Left kidney (tissue), 2 donors: ENCODE data around the gene C19orf44. TPM values are rescaled to one million over a fixed set of nuclear protein-coding genes. Genes with fewer than 3 reads are reported as not detected.

ENCODE experiments used
- DNase-seq: peaks from one replicate; pipeline ENCODE4 v3.0.0-alpha.2; 2013
- polyA plus RNA-seq: library from polyadenylated mRNA; unstranded; fragments of 120-200 nt; gene quantifications from one replicate; pipeline ENCODE4 v1.2.1, GENCODE V29; 2013; ENCODE audit not compliant: insufficient read length

The C19orf44 gene
- polyA plus RNA-seq, 1 donor, result 16.8 TPM

GRCh38 chr19:16516923-16517610, 20.9 kb downstream of the C19orf44 start:
- no peak for DNase-seq

- DNase-seq, result no peak
Measured at GRCh38 chr19:16518061-16518460, 21.9 kb downstream of the C19orf44 start.

- no peak for DNase-seq
Measured at GRCh38 chr19:16518483-16519229, 22.5 kb downstream of the C19orf44 start.

- no peak for DNase-seq
Measured at GRCh38 chr19:16519230-16519687, 23.1 kb downstream of the C19orf44 start.

- no peak for DNase-seq
Measured at GRCh38 chr19:16520074-16520973, 24.1 kb downstream of the C19orf44 start.

- no peak for DNase-seq
Measured at GRCh38 chr19:16520986-16521624, 24.9 kb downstream of the C19orf44 start.

- DNase-seq, result no peak
Measured at GRCh38 chr19:16521715-16522289, 25.6 kb downstream of the C19orf44 start.

- DNase-seq, result no peak
Measured at GRCh38 chr19:16522559-16523377, 26.6 kb downstream of the C19orf44 start.

- DNase-seq, result no peak
Measured at GRCh38 chr19:16524991-16525734, 29.0 kb downstream of the C19orf44 start.

- no peak for DNase-seq
Measured at GRCh38 chr19:16525751-16526481, 29.7 kb downstream of the C19orf44 start.

GRCh38 chr19:16527334-16527935, 31.2 kb downstream of the C19orf44 start:
- DNase-seq, result no peak

GRCh38 chr19:16527971-16528521, 31.9 kb downstream of the C19orf44 start:
- DNase-seq, result no peak

- no peak for DNase-seq
Measured at GRCh38 chr19:16529466-16530144, 33.4 kb downstream of the C19orf44 start.

GRCh38 chr19:16530540-16531379, 34.6 kb downstream of the C19orf44 start:
- no peak for DNase-seq

- no peak for DNase-seq
Measured at GRCh38 chr19:16531380-16531669, 35.1 kb downstream of the C19orf44 start.

- no peak for DNase-seq
Measured at GRCh38 chr19:16532440-16533234, 36.4 kb downstream of the C19orf44 start.
